ENCODE results near the gene PIF1.

Gene PIF1

DNA sequence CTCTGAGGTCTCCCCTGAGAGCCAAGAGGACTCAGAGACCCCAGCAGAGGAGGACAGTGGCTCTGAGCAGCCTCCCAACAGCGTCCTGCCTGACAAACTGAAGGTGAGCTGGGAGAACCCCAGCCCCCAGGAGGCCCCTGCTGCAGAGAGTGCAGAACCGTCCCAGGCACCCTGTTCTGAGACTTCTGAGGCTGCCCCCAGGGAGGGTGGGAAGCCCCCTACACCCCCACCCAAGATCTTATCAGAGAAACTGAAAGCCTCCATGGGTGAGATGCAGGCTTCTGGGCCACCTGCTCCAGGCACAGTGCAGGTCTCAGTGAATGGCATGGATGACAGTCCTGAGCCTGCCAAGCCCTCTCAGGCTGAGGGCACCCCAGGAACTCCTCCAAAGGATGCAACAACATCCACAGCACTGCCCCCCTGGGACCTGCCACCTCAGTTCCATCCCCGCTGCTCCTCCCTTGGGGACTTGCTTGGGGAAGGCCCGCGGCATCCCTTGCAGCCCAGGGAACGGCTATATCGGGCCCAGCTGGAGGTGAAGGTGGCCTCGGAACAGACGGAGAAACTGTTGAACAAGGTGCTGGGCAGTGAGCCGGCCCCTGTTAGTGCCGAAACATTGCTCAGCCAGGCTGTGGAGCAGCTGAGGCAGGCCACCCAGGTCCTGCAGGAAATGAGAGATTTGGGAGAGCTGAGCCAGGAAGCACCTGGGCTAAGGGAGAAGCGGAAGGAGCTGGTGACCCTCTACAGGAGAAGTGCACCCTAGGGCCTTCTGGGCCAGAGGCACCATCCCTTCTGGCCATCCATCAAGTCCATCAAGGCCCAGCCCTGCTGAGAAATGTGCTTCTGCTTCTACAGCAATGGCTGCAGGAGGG, 39.9 kb upstream of the PIF1 start:
- TF ChIP-seq EGR1 (IDR thresholded peaks at IDR 0.05) (no peak), ZBTB7A (IDR thresholded peaks at IDR 0.05; ENCODE audit: low read depth) (no peak), YY1 (IDR thresholded peaks at IDR 0.05; ENCODE audit: low read depth) (no peak), RAD21 (IDR thresholded peaks at IDR 0.05; ENCODE audit: low read depth) (no peak), TCF12 (IDR thresholded peaks at IDR 0.05; ENCODE audit: low read depth) (no peak), CREB1 (IDR thresholded peaks at IDR 0.05; ENCODE audit: low read depth) (no peak)
- TF ChIP-seq, protein P1, sequence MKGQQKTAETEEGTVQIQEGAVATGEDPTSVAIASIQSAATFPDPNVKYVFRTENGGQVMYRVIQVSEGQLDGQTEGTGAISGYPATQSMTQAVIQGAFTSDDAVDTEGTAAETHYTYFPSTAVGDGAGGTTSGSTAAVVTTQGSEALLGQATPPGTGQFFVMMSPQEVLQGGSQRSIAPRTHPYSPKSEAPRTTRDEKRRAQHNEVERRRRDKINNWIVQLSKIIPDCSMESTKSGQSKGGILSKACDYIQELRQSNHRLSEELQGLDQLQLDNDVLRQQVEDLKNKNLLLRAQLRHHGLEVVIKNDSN (IDR thresholded peaks at IDR 0.05): no peak

DNA sequence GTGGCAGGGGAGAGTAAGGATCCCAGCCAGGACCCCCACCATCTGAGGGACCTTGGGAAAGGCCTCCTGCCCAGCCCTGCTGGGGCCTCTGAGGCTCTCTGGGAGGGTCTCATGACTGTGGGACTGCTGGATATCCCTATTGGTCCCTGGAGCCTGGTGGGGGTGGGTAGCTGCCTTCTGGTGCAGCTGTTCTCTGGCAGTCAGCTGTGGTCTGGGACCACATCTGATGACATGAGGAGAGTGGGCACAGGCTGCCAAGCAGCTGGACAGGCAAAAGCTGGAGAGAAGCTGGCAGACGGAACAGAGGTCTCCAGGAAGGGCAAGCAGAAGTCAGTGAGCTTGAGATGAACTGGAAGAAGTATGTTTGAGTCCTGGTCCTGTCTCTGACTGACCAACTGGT, 38.6 kb upstream of the PIF1 start:
- TF ChIP-seq CREB1 (IDR thresholded peaks at IDR 0.05; ENCODE audit: low read depth) (no peak), EP300 (IDR thresholded peaks at IDR 0.05; ENCODE audit: borderline replicate concordance) (no peak), ZBTB7A (IDR thresholded peaks at IDR 0.05; ENCODE audit: low read depth) (no peak), CEBPB (IDR thresholded peaks at IDR 0.05) (no peak), NFIC (IDR thresholded peaks at IDR 0.05) (no peak), TAF1 (IDR thresholded peaks at IDR 0.05; ENCODE audit: low read depth) (no peak), RAD21 (IDR thresholded peaks at IDR 0.05; ENCODE audit: low read depth) (no peak), TEAD4 (IDR thresholded peaks at IDR 0.05) (no peak), TCF12 (IDR thresholded peaks at IDR 0.05; ENCODE audit: low read depth) (no peak), FOXM1 (IDR thresholded peaks at IDR 0.05; ENCODE audit: borderline replicate concordance, low read depth) (no peak), EGR1 (IDR thresholded peaks at IDR 0.05) (no peak), YY1 (IDR thresholded peaks at IDR 0.05; ENCODE audit: low read depth) (no peak)
- TF ChIP-seq, protein P2, sequence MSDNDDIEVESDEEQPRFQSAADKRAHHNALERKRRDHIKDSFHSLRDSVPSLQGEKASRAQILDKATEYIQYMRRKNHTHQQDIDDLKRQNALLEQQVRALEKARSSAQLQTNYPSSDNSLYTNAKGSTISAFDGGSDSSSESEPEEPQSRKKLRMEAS (IDR thresholded peaks at IDR 0.05): no peak
- TF ChIP-seq, protein P1 (IDR thresholded peaks at IDR 0.05): no peak
- TF ChIP-seq, protein P3, sequence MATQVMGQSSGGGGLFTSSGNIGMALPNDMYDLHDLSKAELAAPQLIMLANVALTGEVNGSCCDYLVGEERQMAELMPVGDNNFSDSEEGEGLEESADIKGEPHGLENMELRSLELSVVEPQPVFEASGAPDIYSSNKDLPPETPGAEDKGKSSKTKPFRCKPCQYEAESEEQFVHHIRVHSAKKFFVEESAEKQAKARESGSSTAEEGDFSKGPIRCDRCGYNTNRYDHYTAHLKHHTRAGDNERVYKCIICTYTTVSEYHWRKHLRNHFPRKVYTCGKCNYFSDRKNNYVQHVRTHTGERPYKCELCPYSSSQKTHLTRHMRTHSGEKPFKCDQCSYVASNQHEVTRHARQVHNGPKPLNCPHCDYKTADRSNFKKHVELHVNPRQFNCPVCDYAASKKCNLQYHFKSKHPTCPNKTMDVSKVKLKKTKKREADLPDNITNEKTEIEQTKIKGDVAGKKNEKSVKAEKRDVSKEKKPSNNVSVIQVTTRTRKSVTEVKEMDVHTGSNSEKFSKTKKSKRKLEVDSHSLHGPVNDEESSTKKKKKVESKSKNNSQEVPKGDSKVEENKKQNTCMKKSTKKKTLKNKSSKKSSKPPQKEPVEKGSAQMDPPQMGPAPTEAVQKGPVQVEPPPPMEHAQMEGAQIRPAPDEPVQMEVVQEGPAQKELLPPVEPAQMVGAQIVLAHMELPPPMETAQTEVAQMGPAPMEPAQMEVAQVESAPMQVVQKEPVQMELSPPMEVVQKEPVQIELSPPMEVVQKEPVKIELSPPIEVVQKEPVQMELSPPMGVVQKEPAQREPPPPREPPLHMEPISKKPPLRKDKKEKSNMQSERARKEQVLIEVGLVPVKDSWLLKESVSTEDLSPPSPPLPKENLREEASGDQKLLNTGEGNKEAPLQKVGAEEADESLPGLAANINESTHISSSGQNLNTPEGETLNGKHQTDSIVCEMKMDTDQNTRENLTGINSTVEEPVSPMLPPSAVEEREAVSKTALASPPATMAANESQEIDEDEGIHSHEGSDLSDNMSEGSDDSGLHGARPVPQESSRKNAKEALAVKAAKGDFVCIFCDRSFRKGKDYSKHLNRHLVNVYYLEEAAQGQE (IDR thresholded peaks at IDR 0.05; ENCODE audit: low read depth): no peak

DNA sequence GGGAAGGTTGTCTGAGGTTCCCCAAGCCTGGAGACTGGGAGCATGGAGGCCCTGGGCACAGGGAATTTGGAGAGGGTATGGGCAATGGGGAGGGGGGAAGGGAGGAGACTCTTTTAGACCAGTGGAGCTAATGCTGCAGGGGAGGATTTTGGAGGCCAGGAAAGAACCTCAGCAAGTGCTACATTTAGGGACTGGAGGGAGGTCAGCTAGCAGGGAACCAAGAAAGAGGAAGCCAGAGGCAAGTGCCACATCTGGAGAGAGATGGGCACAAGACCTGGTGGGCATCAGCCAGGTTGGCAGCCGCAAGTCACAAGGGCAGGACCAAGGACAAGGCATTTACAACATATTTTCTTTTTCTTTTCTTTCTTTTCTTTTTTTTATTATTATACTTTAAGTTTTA, 37.0 kb upstream of the PIF1 start:
- TF ChIP-seq FOXM1 (IDR thresholded peaks at IDR 0.05; ENCODE audit: borderline replicate concordance, low read depth) (no peak), TCF12 (IDR thresholded peaks at IDR 0.05; ENCODE audit: low read depth) (no peak), TEAD4 (IDR thresholded peaks at IDR 0.05) (no peak), EP300 (IDR thresholded peaks at IDR 0.05; ENCODE audit: borderline replicate concordance) (no peak), EGR1 (IDR thresholded peaks at IDR 0.05) (no peak), CREB1 (IDR thresholded peaks at IDR 0.05; ENCODE audit: low read depth) (no peak), NFIC (IDR thresholded peaks at IDR 0.05) (no peak), TAF1 (IDR thresholded peaks at IDR 0.05; ENCODE audit: low read depth) (no peak), RAD21 (IDR thresholded peaks at IDR 0.05; ENCODE audit: low read depth) (no peak), CEBPB (IDR thresholded peaks at IDR 0.05) (no peak), ZBTB7A (IDR thresholded peaks at IDR 0.05; ENCODE audit: low read depth) (no peak), YY1 (IDR thresholded peaks at IDR 0.05; ENCODE audit: low read depth) (no peak)
- TF ChIP-seq, protein P1 (IDR thresholded peaks at IDR 0.05): no peak
- TF ChIP-seq, protein P3 (IDR thresholded peaks at IDR 0.05; ENCODE audit: low read depth): no peak
- TF ChIP-seq, protein P2 (IDR thresholded peaks at IDR 0.05): no peak

DNA sequence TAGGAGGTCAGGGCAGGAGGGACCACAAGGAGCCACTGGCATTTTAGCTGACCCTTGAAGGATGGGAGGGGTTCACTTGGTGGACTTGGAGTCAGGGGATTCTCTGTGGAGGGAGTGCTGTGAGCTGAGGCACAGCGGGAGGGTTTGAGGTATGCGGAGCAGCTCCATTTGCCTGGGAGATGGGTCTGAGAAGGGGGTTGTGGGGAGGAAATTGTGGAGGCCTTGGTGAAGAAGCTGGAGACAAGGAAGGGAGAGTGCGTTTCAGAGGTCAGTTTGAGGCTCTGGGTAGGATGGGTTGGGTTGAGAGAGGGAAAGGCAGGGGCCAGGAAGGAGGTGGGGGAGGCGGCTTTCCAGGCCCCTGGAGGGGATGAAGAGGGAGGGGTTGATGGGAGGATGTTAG, 36.5 kb upstream of the PIF1 start:
- TF ChIP-seq RAD21 (IDR thresholded peaks at IDR 0.05; ENCODE audit: low read depth) (no peak), FOXM1 (IDR thresholded peaks at IDR 0.05; ENCODE audit: borderline replicate concordance, low read depth) (no peak), YY1 (IDR thresholded peaks at IDR 0.05; ENCODE audit: low read depth) (no peak), NFIC (IDR thresholded peaks at IDR 0.05) (no peak), TAF1 (IDR thresholded peaks at IDR 0.05; ENCODE audit: low read depth) (no peak), EP300 (IDR thresholded peaks at IDR 0.05; ENCODE audit: borderline replicate concordance) (no peak), ZBTB7A (IDR thresholded peaks at IDR 0.05; ENCODE audit: low read depth) (no peak), CREB1 (IDR thresholded peaks at IDR 0.05; ENCODE audit: low read depth) (no peak), TEAD4 (IDR thresholded peaks at IDR 0.05) (no peak), CEBPB (IDR thresholded peaks at IDR 0.05) (no peak), TCF12 (IDR thresholded peaks at IDR 0.05; ENCODE audit: low read depth) (no peak)
- TF ChIP-seq, protein P3 (IDR thresholded peaks at IDR 0.05; ENCODE audit: low read depth): no peak
- TF ChIP-seq, protein P2 (IDR thresholded peaks at IDR 0.05): no peak
- TF ChIP-seq, protein P1 (IDR thresholded peaks at IDR 0.05): no peak

Measured in Ishikawa (cell line).